ENCODE measurements around the gene C14orf39.

DNA sequence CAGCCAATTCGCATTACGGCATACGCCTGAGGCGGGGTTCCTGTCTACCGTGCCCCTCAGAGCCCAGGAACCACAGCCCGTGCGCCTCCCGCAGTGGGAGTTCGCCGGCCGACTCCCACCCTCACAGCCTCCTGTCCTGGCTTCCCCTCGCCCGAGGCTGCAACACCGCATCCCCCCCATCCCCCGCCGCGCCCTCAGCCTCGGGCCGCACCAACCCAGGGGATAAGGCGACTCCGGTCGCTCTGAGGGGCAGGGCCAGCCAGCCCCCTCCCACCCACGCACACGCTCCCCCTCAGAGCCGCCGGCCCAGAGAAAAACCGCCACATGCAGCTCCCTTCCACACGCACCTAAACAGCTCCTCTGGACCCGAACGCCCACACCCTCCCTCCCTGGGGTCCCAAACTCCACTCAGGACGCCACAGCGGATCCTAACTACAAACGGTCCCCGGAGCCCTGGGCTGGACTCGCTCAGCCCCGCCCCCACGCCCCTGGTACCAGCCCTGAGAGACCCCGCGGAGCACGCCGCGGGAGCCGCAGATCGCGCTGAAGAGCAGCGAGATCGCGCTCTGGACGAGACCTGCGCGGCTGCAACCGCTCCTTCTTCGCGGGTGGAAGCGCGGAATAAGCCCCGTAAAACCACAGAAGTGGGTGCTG, at the start of gene C14orf39:
- TF ChIP-seq, protein P1, sequence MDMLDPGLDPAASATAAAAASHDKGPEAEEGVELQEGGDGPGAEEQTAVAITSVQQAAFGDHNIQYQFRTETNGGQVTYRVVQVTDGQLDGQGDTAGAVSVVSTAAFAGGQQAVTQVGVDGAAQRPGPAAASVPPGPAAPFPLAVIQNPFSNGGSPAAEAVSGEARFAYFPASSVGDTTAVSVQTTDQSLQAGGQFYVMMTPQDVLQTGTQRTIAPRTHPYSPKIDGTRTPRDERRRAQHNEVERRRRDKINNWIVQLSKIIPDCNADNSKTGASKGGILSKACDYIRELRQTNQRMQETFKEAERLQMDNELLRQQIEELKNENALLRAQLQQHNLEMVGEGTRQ (IDR thresholded peaks at IDR 0.05; ENCODE audit: low read length): no peak
- TF ChIP-seq SIX5 (IDR thresholded peaks at IDR 0.05; ENCODE audit: low read depth, low read length) (no peak), EP300 (IDR thresholded peaks at IDR 0.05; ENCODE audit: borderline replicate concordance in 1 of 2, low read depth in 2 of 2, low read length in 2 of 2) (no peak), SP2 (IDR thresholded peaks at IDR 0.05; ENCODE audit: low read length) (no peak), POLR2A (IDR thresholded peaks at IDR 0.05; ENCODE audit: control extremely low read depth in 1 of 2, low read depth in 2 of 2, low read length in 2 of 2) (peak in 1 of 2 experiments; percentile 54; a peak in 2 of 3 replicates), BACH1 (IDR thresholded peaks at IDR 0.05; ENCODE audit: low read length) (0 out of 2 replicates have a peak, but pooled peaks have one; percentile 40), JUN (IDR thresholded peaks at IDR 0.05; ENCODE audit: low read depth, low read length) (no peak), TCF12 (IDR thresholded peaks at IDR 0.05; ENCODE audit: low read depth, low read length) (no peak)
- TF ChIP-seq, protein P2, sequence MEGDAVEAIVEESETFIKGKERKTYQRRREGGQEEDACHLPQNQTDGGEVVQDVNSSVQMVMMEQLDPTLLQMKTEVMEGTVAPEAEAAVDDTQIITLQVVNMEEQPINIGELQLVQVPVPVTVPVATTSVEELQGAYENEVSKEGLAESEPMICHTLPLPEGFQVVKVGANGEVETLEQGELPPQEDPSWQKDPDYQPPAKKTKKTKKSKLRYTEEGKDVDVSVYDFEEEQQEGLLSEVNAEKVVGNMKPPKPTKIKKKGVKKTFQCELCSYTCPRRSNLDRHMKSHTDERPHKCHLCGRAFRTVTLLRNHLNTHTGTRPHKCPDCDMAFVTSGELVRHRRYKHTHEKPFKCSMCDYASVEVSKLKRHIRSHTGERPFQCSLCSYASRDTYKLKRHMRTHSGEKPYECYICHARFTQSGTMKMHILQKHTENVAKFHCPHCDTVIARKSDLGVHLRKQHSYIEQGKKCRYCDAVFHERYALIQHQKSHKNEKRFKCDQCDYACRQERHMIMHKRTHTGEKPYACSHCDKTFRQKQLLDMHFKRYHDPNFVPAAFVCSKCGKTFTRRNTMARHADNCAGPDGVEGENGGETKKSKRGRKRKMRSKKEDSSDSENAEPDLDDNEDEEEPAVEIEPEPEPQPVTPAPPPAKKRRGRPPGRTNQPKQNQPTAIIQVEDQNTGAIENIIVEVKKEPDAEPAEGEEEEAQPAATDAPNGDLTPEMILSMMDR (IDR thresholded peaks at IDR 0.05; ENCODE audit: control extremely low read depth in 1 of 3, insufficient read depth in 1 of 3, low read depth in 1 of 3, low read length in 3 of 3): no peak
- TF ChIP-seq, protein P3, sequence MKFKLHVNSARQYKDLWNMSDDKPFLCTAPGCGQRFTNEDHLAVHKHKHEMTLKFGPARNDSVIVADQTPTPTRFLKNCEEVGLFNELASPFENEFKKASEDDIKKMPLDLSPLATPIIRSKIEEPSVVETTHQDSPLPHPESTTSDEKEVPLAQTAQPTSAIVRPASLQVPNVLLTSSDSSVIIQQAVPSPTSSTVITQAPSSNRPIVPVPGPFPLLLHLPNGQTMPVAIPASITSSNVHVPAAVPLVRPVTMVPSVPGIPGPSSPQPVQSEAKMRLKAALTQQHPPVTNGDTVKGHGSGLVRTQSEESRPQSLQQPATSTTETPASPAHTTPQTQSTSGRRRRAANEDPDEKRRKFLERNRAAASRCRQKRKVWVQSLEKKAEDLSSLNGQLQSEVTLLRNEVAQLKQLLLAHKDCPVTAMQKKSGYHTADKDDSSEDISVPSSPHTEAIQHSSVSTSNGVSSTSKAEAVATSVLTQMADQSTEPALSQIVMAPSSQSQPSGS (IDR thresholded peaks at IDR 0.05; ENCODE audit: low read length): no peak
- TF ChIP-seq, protein P4, sequence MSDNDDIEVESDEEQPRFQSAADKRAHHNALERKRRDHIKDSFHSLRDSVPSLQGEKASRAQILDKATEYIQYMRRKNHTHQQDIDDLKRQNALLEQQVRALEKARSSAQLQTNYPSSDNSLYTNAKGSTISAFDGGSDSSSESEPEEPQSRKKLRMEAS (IDR thresholded peaks at IDR 0.05): peak; percentile 91

Data from H1 (cell line).